ENCODE results near the gene MESP1.

Gene MESP1

DNA sequence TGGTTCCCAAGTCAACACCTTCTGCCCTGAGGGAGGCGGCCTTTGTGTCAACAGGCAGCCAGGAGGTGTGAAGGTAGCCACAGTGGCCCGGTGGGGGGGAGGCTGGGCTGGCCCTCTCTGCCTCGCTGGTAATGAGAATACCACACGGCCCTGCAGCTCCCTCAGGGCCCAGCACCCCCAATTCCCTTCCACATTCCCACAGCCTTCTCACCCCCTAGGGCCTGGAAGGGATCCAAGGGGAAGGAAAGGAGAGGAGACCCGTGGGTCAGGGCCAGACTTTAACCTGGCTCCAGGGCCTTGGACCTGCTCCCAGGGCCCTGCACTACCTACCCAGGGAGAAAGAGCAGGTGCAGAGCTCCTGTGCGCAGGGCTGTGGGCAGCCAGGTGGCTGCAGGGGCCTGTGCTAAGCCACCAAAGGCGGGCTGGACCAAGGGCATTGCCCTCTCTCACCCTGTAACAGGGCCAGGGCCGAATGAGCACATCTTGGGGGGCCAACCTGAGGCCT, 16.4 kb upstream of the MESP1 start:
- no peak for DNase-seq (ENCODE audit: extremely low spot score)
- TF ChIP-seq, protein P1, sequence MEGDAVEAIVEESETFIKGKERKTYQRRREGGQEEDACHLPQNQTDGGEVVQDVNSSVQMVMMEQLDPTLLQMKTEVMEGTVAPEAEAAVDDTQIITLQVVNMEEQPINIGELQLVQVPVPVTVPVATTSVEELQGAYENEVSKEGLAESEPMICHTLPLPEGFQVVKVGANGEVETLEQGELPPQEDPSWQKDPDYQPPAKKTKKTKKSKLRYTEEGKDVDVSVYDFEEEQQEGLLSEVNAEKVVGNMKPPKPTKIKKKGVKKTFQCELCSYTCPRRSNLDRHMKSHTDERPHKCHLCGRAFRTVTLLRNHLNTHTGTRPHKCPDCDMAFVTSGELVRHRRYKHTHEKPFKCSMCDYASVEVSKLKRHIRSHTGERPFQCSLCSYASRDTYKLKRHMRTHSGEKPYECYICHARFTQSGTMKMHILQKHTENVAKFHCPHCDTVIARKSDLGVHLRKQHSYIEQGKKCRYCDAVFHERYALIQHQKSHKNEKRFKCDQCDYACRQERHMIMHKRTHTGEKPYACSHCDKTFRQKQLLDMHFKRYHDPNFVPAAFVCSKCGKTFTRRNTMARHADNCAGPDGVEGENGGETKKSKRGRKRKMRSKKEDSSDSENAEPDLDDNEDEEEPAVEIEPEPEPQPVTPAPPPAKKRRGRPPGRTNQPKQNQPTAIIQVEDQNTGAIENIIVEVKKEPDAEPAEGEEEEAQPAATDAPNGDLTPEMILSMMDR (IDR thresholded peaks at IDR 0.05; ENCODE audit: control extremely low read depth, extremely low read depth, low read depth, missing control alignments) = no peak
- POLR2A ChIA-PET = no interaction called here
- CTCF ChIA-PET = interaction anchor here (1.4 to 9.2 kb wide), 2 partner anchors 6 to 27 kb away, joined by 3 to 87 read pairs; no protein-coding TSS in a partner anchor

DNA sequence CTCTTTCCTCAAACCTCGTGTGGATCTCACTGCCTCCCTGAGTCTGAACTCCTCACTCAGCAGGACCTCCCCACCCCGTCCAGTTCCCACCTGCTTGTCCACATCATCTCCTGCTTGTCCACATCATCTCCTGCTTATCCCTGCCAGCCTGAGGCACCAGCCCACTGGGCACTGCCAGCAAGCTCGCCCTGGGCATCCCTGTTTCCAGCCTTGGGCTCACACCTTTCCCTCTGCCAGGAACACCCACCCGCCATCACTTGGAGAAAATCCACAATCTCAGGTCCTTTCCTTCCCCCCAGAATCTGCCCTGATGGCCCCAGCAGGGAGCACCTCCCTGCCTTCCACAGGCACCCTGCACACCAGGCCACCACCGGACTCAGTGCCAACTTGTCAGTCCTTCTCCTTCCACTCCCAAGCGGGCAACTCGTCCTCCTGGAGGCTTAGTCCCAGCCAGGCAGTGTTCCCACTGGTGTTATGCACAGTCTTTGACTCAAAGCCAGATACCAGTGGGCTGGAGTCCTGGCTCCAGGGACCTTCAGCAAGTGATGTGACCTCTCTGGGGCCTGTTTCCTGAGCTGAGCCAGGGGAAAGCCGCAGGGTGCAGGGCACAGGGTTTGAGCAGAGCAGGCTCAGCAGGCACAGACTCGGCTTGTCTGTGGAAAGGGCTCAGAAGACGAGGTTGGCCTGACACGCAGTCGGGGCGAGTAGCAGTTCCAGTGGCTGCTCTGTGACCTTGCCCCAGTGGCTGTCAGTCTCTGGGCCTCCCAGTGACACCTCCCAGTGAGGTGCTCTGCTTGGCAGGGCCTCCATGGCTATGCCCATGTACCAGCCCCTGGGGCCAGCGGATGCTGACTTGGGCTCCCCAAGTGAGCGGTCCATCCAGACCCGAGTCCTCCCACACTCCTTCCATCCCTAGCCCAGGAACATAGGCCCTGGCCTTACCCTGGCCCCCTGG, 15.6 kb upstream of the MESP1 start:
- POLR2A ChIA-PET = no interaction called here
- TF ChIP-seq, protein P1 (IDR thresholded peaks at IDR 0.05; ENCODE audit: control extremely low read depth, extremely low read depth, low read depth, missing control alignments) = no peak
- DNase-seq (ENCODE audit: extremely low spot score) = no peak
- CTCF ChIA-PET = interaction anchor here (1.0 to 1.2 kb wide), 2 partner anchors 26 to 318 kb away, joined by 3 to 4 read pairs; no protein-coding TSS in a partner anchor

DNA sequence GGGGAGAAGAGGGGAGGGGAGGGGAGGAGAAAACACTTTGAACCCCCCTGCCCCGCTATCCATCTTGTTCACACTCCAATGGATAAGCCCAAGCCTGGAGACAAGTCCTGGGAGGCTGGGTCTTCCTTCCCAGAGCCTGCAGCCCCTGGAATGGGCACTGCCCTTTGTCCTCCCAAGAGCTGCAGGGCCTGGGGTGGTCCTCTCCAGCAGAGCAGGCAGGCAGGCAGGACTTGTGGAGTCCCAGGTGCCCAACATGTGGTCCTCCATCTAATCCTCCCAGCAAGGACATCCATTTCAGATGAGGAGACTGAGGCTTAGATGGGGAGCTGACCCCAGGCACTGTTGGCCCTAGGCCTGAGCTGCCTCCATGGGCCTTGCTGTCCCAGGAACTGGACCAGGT, 14.6 kb upstream of the MESP1 start:
- ChIA-PET CTCF (interaction anchor here (1.0 to 1.2 kb wide), 2 partner anchors 25 to 319 kb away, joined by 3 to 4 read pairs; no protein-coding TSS in a partner anchor), POLR2A (no interaction called here)
- no peak for DNase-seq (ENCODE audit: extremely low spot score)
- TF ChIP-seq, protein P1 (IDR thresholded peaks at IDR 0.05; ENCODE audit: control extremely low read depth, extremely low read depth, low read depth, missing control alignments) = no peak

DNA sequence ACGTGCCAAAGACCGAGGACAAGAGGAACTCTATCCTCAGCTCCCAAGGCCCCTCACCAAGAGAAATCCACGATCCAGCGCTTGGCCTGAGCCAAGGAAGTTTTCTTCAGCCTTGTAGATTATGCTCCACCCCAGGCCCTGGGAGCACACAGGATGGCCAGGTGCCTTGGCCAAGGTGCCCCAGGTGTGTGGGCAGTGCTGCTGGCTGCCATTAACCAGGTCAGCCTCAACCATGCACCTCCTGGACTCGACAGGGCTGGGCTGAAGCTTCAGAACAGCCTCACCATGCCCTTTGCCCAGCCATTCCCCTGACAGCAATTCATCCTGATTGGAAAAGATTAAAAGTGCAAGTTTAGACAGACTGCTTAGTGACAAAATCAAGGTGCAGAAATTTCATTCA, 10.9 kb upstream of the MESP1 start:
- TF ChIP-seq, protein P1 (IDR thresholded peaks at IDR 0.05; ENCODE audit: control extremely low read depth, extremely low read depth, low read depth, missing control alignments) = no peak
- DNase-seq (ENCODE audit: extremely low spot score) = no peak
- POLR2A ChIA-PET = no interaction called here
- CTCF ChIA-PET = interaction anchor here (0.7 to 7.9 kb wide), 26 partner anchors 10 to 472 kb away, joined by 3 to 178 read pairs (median 6); partner anchors contain the start of genes AP3S2, CIB1, GDPGP1 and MESP1

DNA sequence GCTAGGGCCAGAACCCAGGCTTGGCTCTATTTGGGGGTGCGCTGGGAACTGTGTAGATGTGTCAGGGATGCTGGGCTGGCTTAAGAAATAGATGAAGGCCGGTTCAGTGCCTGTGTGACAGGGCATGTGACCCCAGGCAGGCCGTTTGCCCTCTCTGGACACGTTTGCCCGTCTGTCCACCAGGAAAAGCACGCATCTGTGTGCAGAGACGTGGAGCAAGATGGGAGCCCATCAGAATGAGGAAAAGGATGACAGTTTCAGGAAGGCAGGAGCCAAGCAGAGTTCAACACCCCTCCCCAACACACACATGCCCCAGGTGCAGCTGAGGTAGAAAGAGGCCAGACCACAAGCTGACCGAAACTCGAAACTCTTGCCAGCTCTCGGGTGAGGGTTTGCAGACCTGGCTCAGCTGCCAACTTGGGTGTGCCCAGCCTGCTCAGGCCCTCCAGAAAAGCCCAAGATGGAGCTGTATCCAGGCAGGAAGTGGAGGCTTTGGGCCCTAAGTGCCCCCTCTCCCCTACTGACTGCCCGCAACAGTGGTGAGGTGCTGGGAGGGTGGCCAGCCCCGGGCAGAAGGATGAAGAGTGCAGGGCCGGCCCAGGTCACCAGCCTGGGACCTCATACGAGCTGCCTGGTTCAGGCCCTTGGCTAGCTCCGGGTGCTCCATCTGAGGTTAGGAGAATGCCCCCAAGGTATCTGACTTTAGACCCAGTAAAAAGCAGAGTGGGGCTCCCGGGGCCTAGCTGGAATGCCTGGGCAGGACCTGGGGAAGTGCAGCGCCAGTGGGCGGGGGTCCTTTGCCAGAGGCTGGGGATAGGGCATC, 10.2 kb upstream of the MESP1 start:
- DNase-seq (ENCODE audit: extremely low spot score) = no peak
- ChIA-PET CTCF (interaction anchor here (0.6 to 7.9 kb wide), 52 partner anchors 10 to 473 kb away, joined by 3 to 178 read pairs (median 5); partner anchors contain the start of genes AP3S2, CIB1, GDPGP1 and MESP1), POLR2A (no interaction called here)
- TF ChIP-seq, protein P1 (IDR thresholded peaks at IDR 0.05; ENCODE audit: control extremely low read depth, extremely low read depth, low read depth, missing control alignments) = no peak
